ENCODE measurements around the gene DISP3. TPM values are rescaled to one million over a fixed set of nuclear protein-coding genes. Genes with fewer than 3 reads are reported as not detected.

DISP3 gene
- total RNA-seq, 1 experiment from 2014 or later: 1.1 TPM

- Histone ChIP-seq H3K4me3 (ENCODE audit: low read depth in 2 of 2, low read length in 2 of 2) (no peak overlapping the region), H3K4me1 (ENCODE audit: control insufficient read depth, insufficient read depth, low read length) (no peaks in the 10 kb centered on the region), H3K36me3 (ENCODE audit: control insufficient read depth, insufficient read depth, low read length) (no peaks in the 10 kb centered on the region), H3K27me3 (ENCODE audit: control insufficient read depth, insufficient read depth, low read length) (peaks cover 13% of the 10 kb centered on the region), H3K9me3 (ENCODE audit: control insufficient read depth, insufficient read depth, low read depth, low read length) (no peaks in the 10 kb centered on the region), H3K27ac (ENCODE audit: low read length) (no peak overlapping the region)
- ChIA-PET POLR2A (no interaction called here), CTCF (no interaction called here)
- no TSS peak for BruUV-seq (replicated peaks)
- ATAC-seq (no peak), DNase-seq (ENCODE audit: low read depth, low spot score) (no peak)
- in situ Hi-C loops (cut with HindIII; ENCODE audit: low pct_unique_long_range_greater_than_20kb, low sequenced_read_pairs) (no loop called here), intact Hi-C loops (cut with micrococcal nuclease; ENCODE audit: unreplicated experiment) (no loop called here)
- no peak for TF ChIP-seq REST (IDR thresholded peaks at IDR 0.05; ENCODE audit: insufficient read depth in 1 of 2, low read depth in 2 of 2, low read length in 1 of 2)
- no peak for TF ChIP-seq POLR2AphosphoS5 (IDR thresholded peaks at IDR 0.05; ENCODE audit: low read depth, low read length)
- TF ChIP-seq CTCF (IDR thresholded peaks at IDR 0.05): no peak
- no peak for TF ChIP-seq TCF7L2 (IDR thresholded peaks at IDR 0.05; ENCODE audit: low read depth, low read length)
- no peak for TF ChIP-seq SIN3A (IDR thresholded peaks at IDR 0.05; ENCODE audit: borderline replicate concordance, insufficient read depth, low read depth, low read length)
Observed at GRCh38 chr1:11562664-11563063, 83.7 kb downstream of the DISP3 start.

- intact Hi-C loops (cut with micrococcal nuclease; ENCODE audit: unreplicated experiment) (no loop called here), in situ Hi-C loops (cut with HindIII; ENCODE audit: low pct_unique_long_range_greater_than_20kb, low sequenced_read_pairs) (no loop called here)
- Histone ChIP-seq H3K9me3 (ENCODE audit: control insufficient read depth, insufficient read depth, low read depth, low read length) (no peaks in the 10 kb centered on the region), H3K36me3 (ENCODE audit: control insufficient read depth, insufficient read depth, low read length) (no peaks in the 10 kb centered on the region), H3K4me1 (ENCODE audit: control insufficient read depth, insufficient read depth, low read length) (no peaks in the 10 kb centered on the region), H3K27me3 (ENCODE audit: control insufficient read depth, insufficient read depth, low read length) (peaks cover 6% of the 10 kb centered on the region; the same call in 1 of the 2 replicates), H3K4me3 (ENCODE audit: low read depth in 2 of 2, low read length in 2 of 2) (no peak overlapping the region), H3K27ac (ENCODE audit: low read length) (no peak overlapping the region)
- CTCF ChIA-PET: no interaction called here
- TF ChIP-seq TCF7L2 (IDR thresholded peaks at IDR 0.05; ENCODE audit: low read depth, low read length) (no peak), POLR2AphosphoS5 (IDR thresholded peaks at IDR 0.05; ENCODE audit: low read depth, low read length) (no peak), CTCF (IDR thresholded peaks at IDR 0.05) (no peak), SIN3A (IDR thresholded peaks at IDR 0.05; ENCODE audit: borderline replicate concordance, insufficient read depth, low read depth, low read length) (no peak), REST (IDR thresholded peaks at IDR 0.05; ENCODE audit: insufficient read depth in 1 of 2, low read depth in 2 of 2, low read length in 1 of 2) (no peak)
- DNase-seq (ENCODE audit: low read depth, low spot score) (no peak), ATAC-seq (peak; percentile 42)
- POLR2A ChIA-PET: no interaction called here
- no TSS peak for BruUV-seq (replicated peaks)
Observed at GRCh38 chr1:11563560-11564069, 84.7 kb downstream of the DISP3 start.
